Esophagus mucosa (tissue), 1 donor: ENCODE measurements around the gene CYTL1. TPM values are rescaled to one million over a fixed set of nuclear protein-coding genes. Genes with fewer than 3 reads are reported as not detected.
A peak's percentile ranks its signal among the peaks of the same experiment; 100 is the strongest.
"Not testable (repeated sequence)": the region's sequence is repeated elsewhere in the genome, so short reads cannot be mapped to it uniquely, and the experiment has no call there.

Source experiments
- ATAC-seq: fragments of 200-7000 bp; cut with Tn5 transposase; one replicate; pipeline ENCODE4 v1.9.1; 2020
- total RNA-seq: library from RNA; stranded (reverse); gene quantifications from one replicate; pipeline ENCODE4 v1.2.4, GENCODE V29; 2023
- donor health status: DM: yes; HTN: yes; CAD: no.

CYTL1 gene
- 0.88 TPM for total RNA-seq

GRCh38 chr4:5019274-5019673 is at the start of gene CYTL1:
Gene CYTL1 (minus strand): TSS chr4:5019458. CDS start chr4:5019445, 13 bp downstream.
- peak; percentile 22 for ATAC-seq

GRCh38 chr4:5067908-5068307 is 48.6 kb upstream of the CYTL1 start:
- ATAC-seq: no peak

GRCh38 chr4:5066968-5067367 is 47.7 kb upstream of the CYTL1 start:
- not testable (repeated sequence) for ATAC-seq

- no peak for ATAC-seq
Measured at GRCh38 chr4:5066101-5066500, 46.8 kb upstream of the CYTL1 start.

GRCh38 chr4:5055411-5055810 is 36.2 kb upstream of the CYTL1 start:
- no peak for ATAC-seq

GRCh38 chr4:5054532-5054931 is 35.3 kb upstream of the CYTL1 start:
- no peak for ATAC-seq

- no peak for ATAC-seq
Measured at GRCh38 chr4:5052726-5053425, 33.6 kb upstream of the CYTL1 start.

GRCh38 chr4:5052204-5052702 is 33.0 kb upstream of the CYTL1 start:
- no peak for ATAC-seq

- ATAC-seq: peak; percentile 67
Measured at GRCh38 chr4:5051278-5052203, 32.3 kb upstream of the CYTL1 start, which contains the start of gene STK32B. Gene STK32B (plus strand): TSS chr4:5051480.

GRCh38 chr4:5050520-5051277 is 31.4 kb upstream of the CYTL1 start:
- peak; percentile 76 for ATAC-seq

GRCh38 chr4:5048721-5049120 is 29.5 kb upstream of the CYTL1 start:
- no peak for ATAC-seq

- ATAC-seq: no peak
Measured at GRCh38 chr4:5045097-5045496, 25.8 kb upstream of the CYTL1 start.

GRCh38 chr4:5044341-5044740 is 25.1 kb upstream of the CYTL1 start:
- ATAC-seq: no peak

GRCh38 chr4:5043579-5043978 is 24.3 kb upstream of the CYTL1 start:
- ATAC-seq: no peak

GRCh38 chr4:5041699-5042098 is 22.4 kb upstream of the CYTL1 start:
- ATAC-seq: no peak

- ATAC-seq: no peak
Measured at GRCh38 chr4:5040856-5041620, 21.8 kb upstream of the CYTL1 start.

- no peak for ATAC-seq
Measured at GRCh38 chr4:5039800-5040199, 20.5 kb upstream of the CYTL1 start.

- ATAC-seq: peak; percentile 66
Measured at GRCh38 chr4:5037553-5038551, 18.6 kb upstream of the CYTL1 start.

GRCh38 chr4:5036239-5036638 is 17.0 kb upstream of the CYTL1 start:
- ATAC-seq: no peak

- ATAC-seq: no peak
Measured at GRCh38 chr4:5034206-5034605, 14.9 kb upstream of the CYTL1 start.
